A549 (cell line): Measurements from ENCODE around the gene SPRYD4. TPM values are rescaled to one million over a fixed set of nuclear protein-coding genes. Genes with fewer than 3 reads are reported as not detected.
"Not testable (repeated sequence)": the region's sequence is repeated elsewhere in the genome, so short reads cannot be mapped to it uniquely, and the experiment has no call there.

Source experiments
- ATAC-seq, 2 experiments: fragments of 200-7000 bp in 1 of 2; fragments of >200 bp in 1 of 2; cut with Nextera tagmentation in 1 of 2; cut with Tn5 transposase in 1 of 2; 3 replicates each; pipeline versions ENCODE4 v1.8.0 to v1.9.1; 2018 to 2020; ENCODE audit warnings: mild to moderate bottlenecking in 1 of 2, moderate library complexity in 1 of 2
- CTCF ChIA-PET: fragments of 300-600 bp; sonication (Branson Sonifier 250); formaldehyde crosslinking; extraction: SDS; loops from one replicate; lab custom pipeline; 2021; ENCODE audit warnings: antibody characterized with exemption, inconsistent platforms; lab: Yijun Ruan, JAX
- POLR2A ChIA-PET: fragments of 350-600 bp; formaldehyde crosslinking; extraction: SDS; loops from one replicate; lab custom pipeline; 2021; ENCODE audit warnings: antibody characterized with exemption, inconsistent platforms; lab: Yijun Ruan, JAX
- DNase-seq, 2 experiments: peaks; one replicate each; pipeline versions ENCODE4 v3.0.0 to v3.0.0-alpha.2; 2011 to 2016; ENCODE audit warnings: low read depth in 1 of 2, low spot score in 1 of 2
- FAIRE-seq: peaks from 2 replicates; lab custom pipeline; 2011; peaks lifted over from hg19 to GRCh38; lab: Jason Lieb, UNC
- H3K27ac ChIP-seq, 2 experiments: fragments of >200 bp; sonication (Bioruptor Twin); formaldehyde crosslinking; 3 replicates each; pipeline ENCODE4 v1.5.1; 2016 to 2017
- H3K4me1 ChIP-seq: fragments of >200 bp; sonication (Bioruptor Twin); formaldehyde crosslinking; 3 replicates; pipeline ENCODE4 v1.6.1; 2016
- H3K4me2 ChIP-seq: fragments of >200 bp; sonication (Bioruptor Twin); formaldehyde crosslinking; 3 replicates; pipeline ENCODE4 v1.6.1; 2016
- H3K4me3 ChIP-seq: fragments of >200 bp; sonication (Bioruptor Twin); formaldehyde crosslinking; 3 replicates; pipeline ENCODE4 v1.5.1; 2016
- H3K9me3 ChIP-seq: fragments of >200 bp; sonication (Bioruptor Twin); formaldehyde crosslinking; 3 replicates; pipeline ENCODE4 v1.6.1; 2016
- BHLHE40 ChIP-seq: IDR thresholded peaks from 2 replicates; pipeline ENCODE4 v1.6.1; 2012; ENCODE audit warnings: low read depth, low read length, inconsistent platforms
- CBX8 ChIP-seq: fragments of 200-600 bp; sonication (generic); IDR thresholded peaks from 2 replicates; pipeline ENCODE4 v1.6.1; 2016
- EHF ChIP-seq: fragments of 250-450 bp; sonication (Bioruptor Pico); IDR thresholded peaks from 2 replicates; pipeline ENCODE4 v1.5.0; 2020; ENCODE audit warnings: mild to moderate bottlenecking
- ESRRA ChIP-seq: fragments of 150-350 bp; IDR thresholded peaks from 2 replicates; pipeline ENCODE4 v1.6.1; 2014; ENCODE audit warnings: mild to moderate bottlenecking, low read length, borderline replicate concordance
- FOXS1 ChIP-seq: fragments of 250-450 bp; sonication (Bioruptor Pico); IDR thresholded peaks from 2 replicates; pipeline ENCODE4 v1.5.0; 2020; ENCODE audit warnings: mild to moderate bottlenecking, moderate library complexity
- HDAC2 ChIP-seq: fragments of 200-600 bp; sonication (generic); IDR thresholded peaks from 2 replicates; pipeline ENCODE4 v1.6.1; 2016
- KDM1A ChIP-seq: fragments of 200-600 bp; sonication (generic); IDR thresholded peaks from 2 replicates; pipeline ENCODE4 v1.6.1; 2016; ENCODE audit warnings: low read depth, mild to moderate bottlenecking
- MAFK ChIP-seq: fragments of 450-650 bp; IDR thresholded peaks from 2 replicates; pipeline ENCODE4 v1.6.1; 2014; ENCODE audit not compliant: partially characterized antibody
- PBX3 ChIP-seq: IDR thresholded peaks from 2 replicates; pipeline ENCODE4 v1.6.1; 2012
- PHF8 ChIP-seq: fragments of 200-600 bp; sonication (generic); IDR thresholded peaks from 2 replicates; pipeline ENCODE4 v1.6.1; 2016; ENCODE audit warnings: low read depth, mild to moderate bottlenecking, antibody characterized with exemption, moderate library complexity, borderline replicate concordance
- RAD21 ChIP-seq, 2 experiments: fragments of >200 bp in 1 of 2; sonication (Bioruptor Twin) in 1 of 2; formaldehyde crosslinking in 1 of 2; IDR thresholded peaks in 1 of 2; conservative IDR thresholded peaks in 1 of 2; 2 replicates in 1 of 2; 3 replicates in 1 of 2; pipeline ENCODE4 v1.6.1; 2012 to 2018; ENCODE audit warnings: inconsistent platforms in 1 of 2
- SMC3 ChIP-seq: fragments of >200 bp; sonication (Bioruptor Twin); formaldehyde crosslinking; IDR thresholded peaks from 3 replicates; pipeline ENCODE4 v1.6.1; 2018; ENCODE audit warnings: inconsistent platforms
- ZC3H11A ChIP-seq: fragments of 450-650 bp; IDR thresholded peaks from 2 replicates; pipeline ENCODE4 v1.6.1; 2014; ENCODE audit warnings: antibody characterized with exemption, mild to moderate bottlenecking
- ZFP36 ChIP-seq: fragments of 450-650 bp; IDR thresholded peaks from 2 replicates; pipeline ENCODE4 v1.6.1; 2014; ENCODE audit warnings: borderline replicate concordance; ENCODE audit not compliant: partially characterized antibody
- ZNF302 ChIP-seq: fragments of 250-450 bp; sonication (Bioruptor Pico); IDR thresholded peaks from 2 replicates; pipeline ENCODE4 v1.9.0; 2021; ENCODE audit warnings: inconsistent platforms, mild to moderate bottlenecking, moderate library complexity
- WGBS: methylation state at CpG from one replicate; pipeline ENCODE4 v1.1.6; 2017; ENCODE audit errors: missing lambda C conversion rate; 5-methylcytosine and 5-hydroxymethylcytosine counted together
- polyA plus RNA-seq, 4 experiments: library from polyadenylated mRNA; depleted of rRNA in 3 of 4; stranded (reverse); fragments of >200 nt; fragmentation: RNase III in 1 of 4; extraction: RNeasy Plus Mini Kit Qiagen cat#74134 plus additional on column Dnase treatment in 1 of 4; gene quantifications; 2 replicates in 3 of 4; 3 replicates in 1 of 4; pipeline ENCODE4 v1.2.3, GENCODE V29; 2011 to 2017
- TF ChIP-seq, protein P1 (sequence below): fragments of 200-600 bp; sonication (generic); IDR thresholded peaks from 2 replicates; pipeline ENCODE4 v1.6.1; 2016; ENCODE audit warnings: antibody characterized with exemption, mild to moderate bottlenecking, moderate library complexity

The SPRYD4 gene
- polyA plus RNA-seq, 2 of the 4 experiments (the other 2 are of a cell fraction) = 2.2 to 3.5 TPM

DNA sequence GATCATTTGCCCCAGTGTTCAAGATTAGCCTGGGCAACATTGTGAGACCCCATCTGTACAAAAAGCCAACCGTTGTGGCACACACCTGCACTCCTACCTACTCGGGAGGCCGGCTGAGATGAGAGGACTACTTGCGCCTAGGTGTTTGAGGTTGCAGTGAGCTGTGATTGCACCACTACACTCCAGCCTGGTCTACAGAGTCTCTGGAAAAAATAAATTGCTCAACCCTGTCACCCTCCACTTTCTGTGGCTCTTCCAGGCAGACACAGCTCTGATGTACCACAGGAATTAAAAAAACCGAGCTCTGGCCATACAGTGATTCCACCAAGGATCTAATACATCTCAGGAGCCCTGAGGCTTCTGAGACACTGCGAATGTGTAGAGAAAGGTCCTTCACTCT lies 33.5 kb upstream of the SPRYD4 start:
- 94% methylated on average over 6 of the region's 6 CpGs for WGBS
- H3K4me3 ChIP-seq = no peak overlapping the region
- POLR2A ChIA-PET = no interaction called here
- no peak overlapping the region for H3K27ac ChIP-seq
- no peaks in the 10 kb centered on the region for H3K4me1 ChIP-seq
- TF ChIP-seq BHLHE40 (no peak), ZC3H11A (no peak), FOXS1 (CRISPR knock-in tag) (no peak), ESRRA (no peak), HDAC2 (no peak), ZNF302 (no peak), KDM1A (no peak), CBX8 (no peak), MAFK (no peak)
- TF ChIP-seq, all 56 proteins: peak for 0
- CTCF ChIA-PET = interaction anchor here (0.5 to 0.6 kb wide), 2 partner anchors 62 to 140 kb away, joined by 3 read pairs; no protein-coding TSS in a partner anchor
- DNase-seq = no peak
- no peak for FAIRE-seq
- no peaks in the 10 kb centered on the region for H3K9me3 ChIP-seq
- no peak for ATAC-seq
- no peak overlapping the region for H3K4me2 ChIP-seq

DNA sequence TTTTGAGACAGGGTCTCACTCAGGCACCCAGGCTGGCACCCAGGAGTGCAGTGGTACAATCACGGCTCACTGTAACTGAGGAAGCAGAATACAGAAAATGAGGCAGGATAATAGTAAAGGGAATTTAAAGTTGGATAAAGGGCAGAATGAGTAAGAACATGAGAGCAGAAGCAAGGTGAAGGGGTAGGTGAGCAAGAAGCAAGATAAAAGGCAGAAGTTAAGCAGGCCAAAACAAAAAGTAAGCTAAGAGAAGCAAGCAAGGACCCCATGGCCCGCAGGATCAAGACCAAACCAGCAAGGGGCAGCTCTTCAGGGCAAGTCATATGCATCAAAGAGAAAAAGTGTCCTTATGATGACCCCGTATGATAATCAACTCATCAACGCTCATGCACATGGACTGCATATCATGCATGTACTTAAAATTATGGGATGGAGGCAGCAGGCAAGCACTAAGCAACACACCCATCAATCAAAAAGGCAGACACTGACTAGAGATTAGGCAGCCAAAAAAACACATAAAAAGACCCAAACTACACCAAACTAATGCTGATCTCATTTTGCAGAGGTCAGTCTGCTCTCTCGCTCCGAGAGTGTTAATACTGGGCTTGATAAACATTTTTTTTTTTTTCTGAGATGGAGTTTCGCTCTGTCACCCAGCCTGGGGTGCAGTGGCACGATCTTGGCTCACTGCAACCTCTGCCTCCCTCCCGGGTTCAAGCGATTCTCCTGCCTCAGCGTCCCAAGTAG lies 30.8 kb upstream of the SPRYD4 start:
- no peaks in the 10 kb centered on the region for H3K4me1 ChIP-seq
- H3K9me3 ChIP-seq = no peaks in the 10 kb centered on the region
- FAIRE-seq = no peak
- ATAC-seq = no peak
- H3K27ac ChIP-seq = no peak overlapping the region
- 91% methylated on average over 11 of the region's 11 CpGs for WGBS
- H3K4me3 ChIP-seq = no peak overlapping the region
- ChIA-PET CTCF (interaction anchor here (2.0 kb wide), 1 partner anchor 11 kb away, joined by 6 read pairs; the partner anchor contains the start of gene TIMELESS), POLR2A (interaction anchor here (0.9 kb wide), 1 partner anchor 12 kb away, joined by 3 read pairs; no protein-coding TSS in a partner anchor)
- DNase-seq = no peak
- no peak overlapping the region for H3K4me2 ChIP-seq
- TF ChIP-seq EHF (no peak), PBX3 (no peak), RAD21 (conservative IDR thresholded peaks at IDR 0.05 in 1 of 2, IDR thresholded peaks at IDR 0.05 in 1 of 2) (no peak), BHLHE40 (no peak), ZFP36 (no peak), ZNF302 (no peak), KDM1A (no peak), PHF8 (no peak), SMC3 (no peak)
- TF ChIP-seq, protein P1, sequence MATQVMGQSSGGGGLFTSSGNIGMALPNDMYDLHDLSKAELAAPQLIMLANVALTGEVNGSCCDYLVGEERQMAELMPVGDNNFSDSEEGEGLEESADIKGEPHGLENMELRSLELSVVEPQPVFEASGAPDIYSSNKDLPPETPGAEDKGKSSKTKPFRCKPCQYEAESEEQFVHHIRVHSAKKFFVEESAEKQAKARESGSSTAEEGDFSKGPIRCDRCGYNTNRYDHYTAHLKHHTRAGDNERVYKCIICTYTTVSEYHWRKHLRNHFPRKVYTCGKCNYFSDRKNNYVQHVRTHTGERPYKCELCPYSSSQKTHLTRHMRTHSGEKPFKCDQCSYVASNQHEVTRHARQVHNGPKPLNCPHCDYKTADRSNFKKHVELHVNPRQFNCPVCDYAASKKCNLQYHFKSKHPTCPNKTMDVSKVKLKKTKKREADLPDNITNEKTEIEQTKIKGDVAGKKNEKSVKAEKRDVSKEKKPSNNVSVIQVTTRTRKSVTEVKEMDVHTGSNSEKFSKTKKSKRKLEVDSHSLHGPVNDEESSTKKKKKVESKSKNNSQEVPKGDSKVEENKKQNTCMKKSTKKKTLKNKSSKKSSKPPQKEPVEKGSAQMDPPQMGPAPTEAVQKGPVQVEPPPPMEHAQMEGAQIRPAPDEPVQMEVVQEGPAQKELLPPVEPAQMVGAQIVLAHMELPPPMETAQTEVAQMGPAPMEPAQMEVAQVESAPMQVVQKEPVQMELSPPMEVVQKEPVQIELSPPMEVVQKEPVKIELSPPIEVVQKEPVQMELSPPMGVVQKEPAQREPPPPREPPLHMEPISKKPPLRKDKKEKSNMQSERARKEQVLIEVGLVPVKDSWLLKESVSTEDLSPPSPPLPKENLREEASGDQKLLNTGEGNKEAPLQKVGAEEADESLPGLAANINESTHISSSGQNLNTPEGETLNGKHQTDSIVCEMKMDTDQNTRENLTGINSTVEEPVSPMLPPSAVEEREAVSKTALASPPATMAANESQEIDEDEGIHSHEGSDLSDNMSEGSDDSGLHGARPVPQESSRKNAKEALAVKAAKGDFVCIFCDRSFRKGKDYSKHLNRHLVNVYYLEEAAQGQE = no peak
- TF ChIP-seq, all 56 proteins: peak for 0

DNA sequence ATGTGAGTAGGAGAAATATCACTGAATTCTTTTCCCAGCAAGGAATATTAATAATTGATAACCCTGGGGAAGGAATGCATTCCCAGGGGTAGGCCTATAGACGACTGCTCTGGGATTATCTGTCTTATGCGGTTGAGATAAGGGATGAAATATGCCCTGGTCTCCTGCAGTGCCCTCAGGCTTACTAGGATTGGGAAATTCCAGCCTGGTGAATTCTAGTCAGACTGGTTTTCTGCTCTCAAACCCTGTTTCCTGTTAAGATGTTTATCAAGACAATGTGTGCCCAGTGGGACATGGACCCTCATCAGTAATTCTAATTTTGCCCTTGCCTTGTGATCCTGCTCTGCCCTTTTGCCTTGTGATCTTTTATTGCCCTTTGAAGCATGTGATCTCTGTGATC lies 25.2 kb upstream of the SPRYD4 start:
- H3K4me3 ChIP-seq, H3K9me3 ChIP-seq, POLR2A ChIA-PET, H3K4me1 ChIP-seq, H3K27ac ChIP-seq, H3K4me2 ChIP-seq, DNase-seq, ATAC-seq, FAIRE-seq: not testable (repeated sequence)
- WGBS = 84% methylated on average over 2 of the region's 2 CpGs
- CTCF ChIA-PET = interaction anchor here (3.3 kb wide), 1 partner anchor 21 kb away, joined by 14 read pairs; no protein-coding TSS in a partner anchor
